Dedifferentiated amniotic fluid mesenchymal stem cell (primary cell): ENCODE results near the gene PPM1E.

Experiments
- DNase-seq: peaks from one replicate; pipeline ENCODE4 v3.0.0-alpha.2; 2016; ENCODE audit errors: extremely low spot score

Gene PPM1E

GRCh38 chr17:58996968-58997367 lies 241.3 kb downstream of the PPM1E start:
- DNase-seq: no peak

GRCh38 chr17:58997756-58998553 lies 242.3 kb downstream of the PPM1E start:
- no peak for DNase-seq

- no peak for DNase-seq
Observed at GRCh38 chr17:58998871-58999270, 243.2 kb downstream of the PPM1E start.

GRCh38 chr17:58999500-58999899 lies 243.8 kb downstream of the PPM1E start:
- no peak for DNase-seq

- DNase-seq: no peak
Observed at GRCh38 chr17:59000022-59000421, 244.4 kb downstream of the PPM1E start.

- peak; percentile 64 for DNase-seq
Observed at GRCh38 chr17:59001158-59001814, 245.6 kb downstream of the PPM1E start.

GRCh38 chr17:59002126-59002525 lies 246.5 kb downstream of the PPM1E start:
- no peak for DNase-seq

- no peak for DNase-seq
Observed at GRCh38 chr17:59002848-59003247, 247.2 kb downstream of the PPM1E start.

- DNase-seq: no peak
Observed at GRCh38 chr17:59003860-59004259, 248.2 kb downstream of the PPM1E start.

- peak; percentile 50 for DNase-seq
Observed at GRCh38 chr17:59004338-59005111, 248.9 kb downstream of the PPM1E start.

- DNase-seq: no peak
Observed at GRCh38 chr17:59007995-59008394, 252.3 kb downstream of the PPM1E start.

GRCh38 chr17:59008737-59009136 lies 253.1 kb downstream of the PPM1E start:
- no peak for DNase-seq

- DNase-seq: peak; percentile 5
Observed at GRCh38 chr17:59010026-59010425, 254.4 kb downstream of the PPM1E start.

GRCh38 chr17:59011975-59012374 lies 256.3 kb downstream of the PPM1E start:
- no peak for DNase-seq

GRCh38 chr17:59018019-59018418 lies 262.4 kb downstream of the PPM1E start:
- DNase-seq: no peak

- no peak for DNase-seq
Observed at GRCh38 chr17:59024916-59025315, 269.3 kb downstream of the PPM1E start.

- no peak for DNase-seq
Observed at GRCh38 chr17:59026176-59026939, 270.7 kb downstream of the PPM1E start.

- no peak for DNase-seq
Observed at GRCh38 chr17:59027750-59028149, 272.1 kb downstream of the PPM1E start.

- no peak for DNase-seq
Observed at GRCh38 chr17:59028328-59028727, 272.7 kb downstream of the PPM1E start.

GRCh38 chr17:59030811-59031210 lies 275.2 kb downstream of the PPM1E start:
- DNase-seq: no peak
